Astrocyte (in vitro differentiated cells and primary cell): Measurements from ENCODE around the gene CRISPLD2. TPM values are rescaled to one million over a fixed set of nuclear protein-coding genes. Genes with fewer than 3 reads are reported as not detected.
"Not testable (repeated sequence)": the region's sequence is repeated elsewhere in the genome, so short reads cannot be mapped to it uniquely, and the experiment has no call there.

ENCODE experiments used
- DNase-seq: peaks from one replicate; pipeline ENCODE4 v3.0.0-alpha.2; 2010; ENCODE audit warnings: low read depth
- FAIRE-seq: peaks from 2 replicates; lab custom pipeline; 2011; peaks lifted over from hg19 to GRCh38; lab: Jason Lieb, UNC
- H2AFZ ChIP-seq: 2 replicates; pipeline ENCODE4 v1.6.0; 2012; ENCODE audit warnings: low read depth, low read length, inconsistent platforms
- H3K27ac ChIP-seq: 2 replicates; pipeline ENCODE4 v1.5.1; 2011; ENCODE audit warnings: low read depth, low read length, inconsistent platforms
- H3K27me3 ChIP-seq: 2 replicates; pipeline ENCODE4 v1.6.0; 2011; ENCODE audit warnings: low read length, inconsistent platforms; ENCODE audit not compliant: insufficient read depth
- H3K36me3 ChIP-seq: 2 replicates; pipeline ENCODE4 v1.5.1; 2011; ENCODE audit warnings: low read length, inconsistent platforms; ENCODE audit not compliant: insufficient read depth
- H3K4me1 ChIP-seq: 2 replicates; pipeline ENCODE4 v1.5.1; 2011; ENCODE audit warnings: low read length, inconsistent platforms; ENCODE audit not compliant: insufficient read depth
- H3K4me2 ChIP-seq: 2 replicates; pipeline ENCODE4 v1.6.0; 2012; ENCODE audit warnings: low read length, inconsistent platforms
- H3K4me3 ChIP-seq: 2 replicates; pipeline ENCODE4 v1.5.1; 2011; ENCODE audit warnings: low read depth, mild to moderate bottlenecking, low read length, inconsistent platforms; ENCODE audit not compliant: insufficient read depth
- H3K79me2 ChIP-seq: 2 replicates; pipeline ENCODE4 v1.6.0; 2012; ENCODE audit warnings: mild to moderate bottlenecking, low read length, inconsistent platforms; ENCODE audit not compliant: insufficient read depth
- H3K9ac ChIP-seq: 2 replicates; pipeline ENCODE4 v1.6.0; 2012; ENCODE audit warnings: mild to moderate bottlenecking, low read length, inconsistent platforms
- H3K9me3 ChIP-seq: 2 replicates; pipeline ENCODE4 v1.5.1; 2012; ENCODE audit warnings: low read depth, mild to moderate bottlenecking, low read length, inconsistent platforms; ENCODE audit not compliant: insufficient read depth
- H4K20me1 ChIP-seq: 2 replicates; pipeline ENCODE4 v1.6.0; 2012; ENCODE audit warnings: low read length, inconsistent platforms; ENCODE audit not compliant: insufficient read depth
- H3K27ac Mint-ChIP-seq: one replicate; pipeline ENCODE4 v1.8.0; 2021; ENCODE audit warnings: mild to moderate bottlenecking, mixed read lengths; ENCODE audit not compliant: unreplicated experiment
- H3K27me3 Mint-ChIP-seq: one replicate; pipeline ENCODE4 v1.8.0; 2021; ENCODE audit warnings: low read depth, mixed read lengths; ENCODE audit not compliant: unreplicated experiment
- H3K36me3 Mint-ChIP-seq: one replicate; pipeline ENCODE4 v1.8.0; 2021; ENCODE audit warnings: low read depth, mixed read lengths; ENCODE audit not compliant: unreplicated experiment
- H3K4me1 Mint-ChIP-seq: one replicate; pipeline ENCODE4 v1.8.0; 2021; ENCODE audit warnings: low read depth, mixed read lengths; ENCODE audit not compliant: unreplicated experiment
- H3K4me3 Mint-ChIP-seq: one replicate; pipeline ENCODE4 v1.8.0; 2021; ENCODE audit warnings: mild to moderate bottlenecking, moderate library complexity, mixed read lengths; ENCODE audit not compliant: unreplicated experiment
- H3K9me3 Mint-ChIP-seq: one replicate; pipeline ENCODE4 v1.8.0; 2021; ENCODE audit warnings: mild to moderate bottlenecking, mixed read lengths; ENCODE audit not compliant: unreplicated experiment
- CTCF ChIP-seq: IDR thresholded peaks from 2 replicates; pipeline ENCODE4 v1.5.1; 2011; ENCODE audit warnings: low read depth, mild to moderate bottlenecking, inconsistent platforms, low read length, moderate library complexity; ENCODE audit not compliant: insufficient read depth
- EZH2 ChIP-seq: IDR thresholded peaks from 2 replicates; pipeline ENCODE4 v1.6.1; 2012; ENCODE audit warnings: mild to moderate bottlenecking, low read length, inconsistent platforms; ENCODE audit not compliant: insufficient read depth
- total RNA-seq: library from RNA; stranded (reverse); gene quantifications from 2 replicates; pipeline ENCODE4 v1.2.1, GENCODE V29; 2021

CRISPLD2 gene
- total RNA-seq, 1 donor from 2014 or later, result 1.8 TPM

- no peak overlapping the region for H3K4me3 Mint-ChIP-seq
- H3K9ac ChIP-seq, result no peak overlapping the region
Measured at GRCh38 chr16:84868328-84868727, 48.5 kb downstream of the CRISPLD2 start.

GRCh38 chr16:84868829-84869472 lies 49.2 kb downstream of the CRISPLD2 start:
- TF ChIP-seq EZH2, result no peak
- Mint-ChIP-seq H3K27ac (no peak overlapping the region), H3K27me3 (peaks cover 61% of the 10 kb centered on the region), H3K4me1 (no peaks in the 10 kb centered on the region), H3K36me3 (peaks cover 4% of the 10 kb centered on the region), H3K9me3 (no peaks in the 10 kb centered on the region), H3K4me3 (no peak overlapping the region)
- DNase-seq, result no peak
- no peak for FAIRE-seq
- H3K9me3 ChIP-seq, result no peaks in the 10 kb centered on the region
- no peak overlapping the region for H3K4me2 ChIP-seq
- H3K4me3 ChIP-seq, result no peak overlapping the region
- H3K4me1 ChIP-seq, result no peaks in the 10 kb centered on the region
- H4K20me1 ChIP-seq, result no peaks in the 10 kb centered on the region
- H3K27ac ChIP-seq, result no peak overlapping the region
- H3K36me3 ChIP-seq, result no peaks in the 10 kb centered on the region
- no peak overlapping the region for H2AFZ ChIP-seq
- H3K27me3 ChIP-seq, result no peaks in the 10 kb centered on the region
- no peak overlapping the region for H3K9ac ChIP-seq
- H3K79me2 ChIP-seq, result no peaks in the 10 kb centered on the region

More at GRCh38 chr16:84868328-84868727, 48.5 kb downstream of the CRISPLD2 start:
- DNase-seq, result no peak
- TF ChIP-seq EZH2, result no peak
- no peak for TF ChIP-seq CTCF
- H3K9me3 Mint-ChIP-seq, result no peaks in the 10 kb centered on the region
- peaks cover 4% of the 10 kb centered on the region for H3K36me3 Mint-ChIP-seq
- no peaks in the 10 kb centered on the region for H3K9me3 ChIP-seq
- peaks cover 66% of the 10 kb centered on the region for H3K27me3 Mint-ChIP-seq
- no peaks in the 10 kb centered on the region for H3K79me2 ChIP-seq
- H2AFZ ChIP-seq, result no peak overlapping the region
- no peaks in the 10 kb centered on the region for H3K4me1 Mint-ChIP-seq
- no peaks in the 10 kb centered on the region for H3K36me3 ChIP-seq
- no peak overlapping the region for H3K27ac Mint-ChIP-seq
- H3K27me3 ChIP-seq, result no peaks in the 10 kb centered on the region
- no peak overlapping the region for H3K27ac ChIP-seq
- H3K4me3 ChIP-seq, result no peak overlapping the region
- no peaks in the 10 kb centered on the region for H3K4me1 ChIP-seq
- H4K20me1 ChIP-seq, result no peaks in the 10 kb centered on the region
- FAIRE-seq, result no peak
- H3K4me2 ChIP-seq, result no peak overlapping the region

GRCh38 chr16:84869473-84869845 lies 49.7 kb downstream of the CRISPLD2 start:
- DNase-seq (no peak), FAIRE-seq (no peak)
- H3K4me3 Mint-ChIP-seq, result no peak overlapping the region
- no peaks in the 10 kb centered on the region for H3K79me2 ChIP-seq
- no peaks in the 10 kb centered on the region for H3K9me3 ChIP-seq
- no peaks in the 10 kb centered on the region for H3K4me1 Mint-ChIP-seq
- H3K9me3 Mint-ChIP-seq, result no peaks in the 10 kb centered on the region
- no peaks in the 10 kb centered on the region for H3K27me3 ChIP-seq
- H3K36me3 Mint-ChIP-seq, result peaks cover 4% of the 10 kb centered on the region
- TF ChIP-seq EZH2 (no peak), CTCF (no peak)
- peaks cover 56% of the 10 kb centered on the region for H3K27me3 Mint-ChIP-seq
- no peak overlapping the region for H3K9ac ChIP-seq
- no peak overlapping the region for H3K4me3 ChIP-seq
- H2AFZ ChIP-seq, result no peak overlapping the region
- H3K4me1 ChIP-seq, result no peaks in the 10 kb centered on the region
- no peaks in the 10 kb centered on the region for H4K20me1 ChIP-seq
- no peak overlapping the region for H3K27ac ChIP-seq
- no peak overlapping the region for H3K27ac Mint-ChIP-seq
- no peak overlapping the region for H3K4me2 ChIP-seq
- no peaks in the 10 kb centered on the region for H3K36me3 ChIP-seq

DNA sequence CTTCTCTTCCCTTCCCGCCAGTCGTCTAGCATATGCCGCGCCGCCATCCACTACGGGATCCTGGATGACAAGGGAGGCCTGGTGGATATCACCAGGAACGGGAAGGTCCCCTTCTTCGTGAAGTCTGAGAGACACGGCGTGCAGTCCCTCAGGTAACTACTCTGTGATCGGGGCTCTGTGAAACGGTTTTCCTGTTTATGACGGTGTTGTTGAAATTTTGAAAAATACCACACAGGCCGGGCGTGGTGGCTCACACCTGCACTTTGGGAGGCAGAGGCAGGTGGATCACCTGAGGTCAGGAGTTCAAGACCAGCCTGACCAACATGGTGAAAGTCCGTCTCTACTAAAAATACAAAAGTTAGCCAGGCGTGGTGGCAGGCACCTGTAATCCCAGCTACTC lies 53.2 kb downstream of the CRISPLD2 start:
- H3K79me2 ChIP-seq, H3K27ac Mint-ChIP-seq, H2AFZ ChIP-seq, DNase-seq, H3K9ac ChIP-seq, H3K4me3 Mint-ChIP-seq, H3K27me3 ChIP-seq, H3K36me3 ChIP-seq, H3K9me3 Mint-ChIP-seq, H3K4me1 Mint-ChIP-seq, FAIRE-seq, H3K36me3 Mint-ChIP-seq, H3K4me3 ChIP-seq, H3K27ac ChIP-seq, H3K4me1 ChIP-seq, H3K4me2 ChIP-seq, H3K9me3 ChIP-seq, H4K20me1 ChIP-seq: not testable (repeated sequence)
- H3K27me3 Mint-ChIP-seq, result peaks cover 26% of the 10 kb centered on the region
